ENCODE measurements around the gene PIP5K1A.
"Not testable (repeated sequence)": the region's sequence is repeated elsewhere in the genome, so short reads cannot be mapped to it uniquely, and the experiment has no call there.

Gene PIP5K1A

GRCh38 chr1:151189637-151190445 lies 8.5 kb upstream of the PIP5K1A start, which contains the start of gene VPS72:
TSS of gene VPS72 (minus strand) at chr1:151190197. CDS start at chr1:151190121, 76 bp downstream.
- Histone ChIP-seq H3K79me2 (no peaks in the 10 kb centered on the region), H3K27ac (peak within 1 kb of the TSS; percentile 68), H3K27me3 (ENCODE audit: control insufficient read depth, insufficient read depth, low read length) (no peaks in the 10 kb centered on the region), H3K9me3 (ENCODE audit: control insufficient read depth, low read length) (no peaks in the 10 kb centered on the region), H3K9ac (peak within 1 kb of the TSS; percentile 28), H3K4me3 (ENCODE audit: low read depth, low read length) (peak within 1 kb of the TSS; percentile 94), H3K36me3 (ENCODE audit: control insufficient read depth, insufficient read depth, low read length) (no peaks in the 10 kb centered on the region), H2AFZ (peak within 1 kb of the TSS; percentile 89), H3K4me1 (no peaks in the 10 kb centered on the region), H3K4me2 (ENCODE audit: low read length) (peak within 1 kb of the TSS; percentile 66)
- no peak for TF ChIP-seq CTCF (IDR thresholded peaks at IDR 0.05)

- Histone ChIP-seq H3K79me2 (no peaks in the 10 kb centered on the region), H3K36me3 (ENCODE audit: control insufficient read depth, insufficient read depth, low read length) (no peaks in the 10 kb centered on the region), H3K4me3 (ENCODE audit: low read depth, low read length) (no peak overlapping the region), H3K27ac (no peak overlapping the region), H3K4me1 (no peaks in the 10 kb centered on the region), H3K9me3 (ENCODE audit: control insufficient read depth, low read length) (no peaks in the 10 kb centered on the region), H3K4me2 (ENCODE audit: low read length) (no peak overlapping the region), H2AFZ (no peak overlapping the region), H3K27me3 (ENCODE audit: control insufficient read depth, insufficient read depth, low read length) (no peaks in the 10 kb centered on the region), H3K9ac (no peak overlapping the region)
- no peak for TF ChIP-seq CTCF (IDR thresholded peaks at IDR 0.05)
Measured at GRCh38 chr1:151192047-151192446, 6.3 kb upstream of the PIP5K1A start.

GRCh38 chr1:151193304-151193703 lies 5.0 kb upstream of the PIP5K1A start:
- H3K4me3 ChIP-seq (ENCODE audit: low read depth, low read length): no peak overlapping the region
- H3K27ac ChIP-seq: no peak overlapping the region
- no peak for TF ChIP-seq CTCF (IDR thresholded peaks at IDR 0.05)
- no peak overlapping the region for H3K9ac ChIP-seq
- peaks cover 3% of the 10 kb centered on the region for H3K4me1 ChIP-seq
- no peak overlapping the region for H2AFZ ChIP-seq
- no peaks in the 10 kb centered on the region for H3K79me2 ChIP-seq
- no peak overlapping the region for H3K4me2 ChIP-seq (ENCODE audit: low read length)
- no peaks in the 10 kb centered on the region for H3K9me3 ChIP-seq (ENCODE audit: control insufficient read depth, low read length)
- H3K27me3 ChIP-seq (ENCODE audit: control insufficient read depth, insufficient read depth, low read length): no peaks in the 10 kb centered on the region
- H3K36me3 ChIP-seq (ENCODE audit: control insufficient read depth, insufficient read depth, low read length): no peaks in the 10 kb centered on the region

GRCh38 chr1:151193856-151194255 lies 4.5 kb upstream of the PIP5K1A start:
- Histone ChIP-seq H3K9me3 (ENCODE audit: control insufficient read depth, low read length) (no peaks in the 10 kb centered on the region), H3K36me3 (ENCODE audit: control insufficient read depth, insufficient read depth, low read length) (no peaks in the 10 kb centered on the region), H3K4me2 (ENCODE audit: low read length) (no peak overlapping the region), H3K79me2 (no peaks in the 10 kb centered on the region), H3K9ac (no peak overlapping the region), H3K27ac (no peak overlapping the region), H3K4me3 (ENCODE audit: low read depth, low read length) (no peak overlapping the region), H2AFZ (no peak overlapping the region), H3K27me3 (ENCODE audit: control insufficient read depth, insufficient read depth, low read length) (no peaks in the 10 kb centered on the region), H3K4me1 (peaks cover 3% of the 10 kb centered on the region)
- no peak for TF ChIP-seq CTCF (IDR thresholded peaks at IDR 0.05)

GRCh38 chr1:151194894-151195594 lies 3.3 kb upstream of the PIP5K1A start:
- H3K36me3 ChIP-seq (ENCODE audit: control insufficient read depth, insufficient read depth, low read length); H3K9me3 ChIP-seq (ENCODE audit: control insufficient read depth, low read length); H3K27me3 ChIP-seq (ENCODE audit: control insufficient read depth, insufficient read depth, low read length); H3K4me3 ChIP-seq (ENCODE audit: low read depth, low read length); H3K4me2 ChIP-seq (ENCODE audit: low read length); H3K79me2 ChIP-seq; H3K9ac ChIP-seq; H2AFZ ChIP-seq; H3K4me1 ChIP-seq; H3K27ac ChIP-seq: not testable (repeated sequence)

Measured in parathyroid adenoma (tissue), 2 donors.